GM12872 (cell line): ENCODE results near the gene A3GALT2.

ENCODE experiments used
- TF ChIP-seq, protein P1 (sequence below): IDR thresholded peaks from 3 replicates; pipeline ENCODE4 v1.5.1; 2011; ENCODE audit warnings: low read depth, mild to moderate bottlenecking, low read length, moderate library complexity; ENCODE audit not compliant: insufficient read depth

Gene A3GALT2

DNA sequence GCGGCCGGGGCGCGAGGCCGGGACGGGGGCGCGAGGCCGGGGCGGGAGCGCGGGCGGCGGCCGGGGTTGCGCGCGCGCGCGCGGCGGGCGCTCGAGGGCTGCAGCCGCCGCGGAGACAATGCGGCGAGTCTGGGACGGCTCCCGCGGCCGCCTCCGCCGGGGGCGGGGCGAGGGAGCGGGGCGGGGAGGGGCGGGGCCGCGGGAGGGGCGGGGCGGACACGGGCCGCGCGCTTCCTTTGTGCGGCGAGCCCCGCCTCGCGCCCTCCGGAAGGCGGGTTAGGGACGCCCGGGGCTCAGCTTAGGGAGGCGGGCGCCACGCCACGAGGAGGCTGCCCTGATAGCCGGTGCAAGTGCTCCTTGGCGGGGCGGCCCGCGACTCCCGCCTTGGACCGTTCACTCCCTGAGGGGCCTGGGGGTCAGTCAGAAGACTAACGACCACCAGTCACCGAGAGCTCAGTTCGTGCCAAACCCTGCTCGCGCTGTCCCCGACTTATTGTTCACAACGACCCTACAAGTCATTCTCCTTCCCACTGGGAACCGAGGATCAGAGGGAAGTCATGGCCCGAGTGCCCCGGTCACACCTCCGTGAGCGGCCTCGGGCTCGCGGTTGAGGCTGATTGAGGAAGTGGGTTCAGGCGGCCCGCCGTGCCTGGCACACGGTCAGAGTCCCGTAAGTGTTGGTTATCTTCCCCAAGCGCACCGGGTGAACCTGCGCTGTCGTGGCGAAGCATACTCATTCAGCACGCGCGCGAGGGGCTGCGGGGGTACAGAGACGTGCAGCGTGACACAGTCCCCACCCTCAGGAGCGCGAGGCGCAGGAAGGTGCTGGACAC lies 29.1 kb upstream of the A3GALT2 start:
- TF ChIP-seq, protein P1, sequence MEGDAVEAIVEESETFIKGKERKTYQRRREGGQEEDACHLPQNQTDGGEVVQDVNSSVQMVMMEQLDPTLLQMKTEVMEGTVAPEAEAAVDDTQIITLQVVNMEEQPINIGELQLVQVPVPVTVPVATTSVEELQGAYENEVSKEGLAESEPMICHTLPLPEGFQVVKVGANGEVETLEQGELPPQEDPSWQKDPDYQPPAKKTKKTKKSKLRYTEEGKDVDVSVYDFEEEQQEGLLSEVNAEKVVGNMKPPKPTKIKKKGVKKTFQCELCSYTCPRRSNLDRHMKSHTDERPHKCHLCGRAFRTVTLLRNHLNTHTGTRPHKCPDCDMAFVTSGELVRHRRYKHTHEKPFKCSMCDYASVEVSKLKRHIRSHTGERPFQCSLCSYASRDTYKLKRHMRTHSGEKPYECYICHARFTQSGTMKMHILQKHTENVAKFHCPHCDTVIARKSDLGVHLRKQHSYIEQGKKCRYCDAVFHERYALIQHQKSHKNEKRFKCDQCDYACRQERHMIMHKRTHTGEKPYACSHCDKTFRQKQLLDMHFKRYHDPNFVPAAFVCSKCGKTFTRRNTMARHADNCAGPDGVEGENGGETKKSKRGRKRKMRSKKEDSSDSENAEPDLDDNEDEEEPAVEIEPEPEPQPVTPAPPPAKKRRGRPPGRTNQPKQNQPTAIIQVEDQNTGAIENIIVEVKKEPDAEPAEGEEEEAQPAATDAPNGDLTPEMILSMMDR, result no peak

DNA sequence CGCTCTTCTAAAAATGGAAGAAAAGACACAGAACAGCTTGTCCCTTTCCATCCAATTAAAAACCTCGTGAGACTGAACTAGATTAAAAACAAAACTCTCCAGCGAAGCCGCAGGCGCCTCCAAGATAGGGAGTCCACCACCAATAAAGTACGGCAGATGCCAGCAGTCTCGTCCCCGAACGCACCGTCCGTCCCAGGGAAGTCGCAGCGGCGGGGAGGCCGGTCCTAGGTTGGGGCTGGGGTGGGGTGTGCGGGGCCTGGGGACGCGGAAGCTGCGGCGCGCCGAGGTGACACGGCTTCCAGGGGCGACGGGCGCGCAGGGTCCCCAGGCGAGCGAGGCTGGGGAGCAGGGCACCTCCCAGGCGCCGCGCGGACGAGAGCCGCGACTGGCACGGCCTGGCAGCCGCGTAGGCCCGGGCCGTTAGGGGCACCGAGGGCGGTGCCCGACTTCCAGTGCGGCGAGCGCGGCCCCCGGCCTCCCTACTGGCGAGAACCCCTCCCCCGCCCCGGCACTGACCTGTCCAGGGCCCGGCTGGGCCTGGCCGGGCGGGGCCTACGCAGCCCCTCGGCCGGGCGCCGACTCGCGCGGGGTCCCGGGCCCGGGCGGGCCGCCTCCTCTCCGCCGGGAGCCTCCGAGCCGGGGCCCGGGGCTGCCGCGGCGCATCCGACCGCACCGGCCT lies 28.3 kb upstream of the A3GALT2 start:
- TF ChIP-seq, protein P1, result no peak

DNA sequence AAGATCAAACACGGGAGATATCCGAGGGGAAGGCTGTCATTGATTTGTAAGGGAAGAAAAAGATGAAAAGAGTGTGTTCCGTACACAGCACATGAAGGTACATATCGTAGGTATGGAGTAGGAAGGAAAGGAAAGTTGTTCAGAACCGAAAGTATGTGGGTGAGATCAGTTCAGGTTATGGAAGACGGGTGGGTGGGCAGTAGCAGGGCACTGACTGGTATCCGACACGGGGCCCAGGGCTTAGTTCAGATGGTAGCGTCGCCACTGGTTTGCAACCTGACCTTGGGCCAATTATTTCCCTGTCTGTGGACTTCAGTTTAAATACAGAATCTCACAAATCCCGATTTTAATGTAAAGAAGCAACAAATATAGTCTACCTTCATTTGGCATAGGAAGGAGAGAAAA lies 27.8 kb upstream of the A3GALT2 start:
- TF ChIP-seq, protein P1, result no peak

DNA sequence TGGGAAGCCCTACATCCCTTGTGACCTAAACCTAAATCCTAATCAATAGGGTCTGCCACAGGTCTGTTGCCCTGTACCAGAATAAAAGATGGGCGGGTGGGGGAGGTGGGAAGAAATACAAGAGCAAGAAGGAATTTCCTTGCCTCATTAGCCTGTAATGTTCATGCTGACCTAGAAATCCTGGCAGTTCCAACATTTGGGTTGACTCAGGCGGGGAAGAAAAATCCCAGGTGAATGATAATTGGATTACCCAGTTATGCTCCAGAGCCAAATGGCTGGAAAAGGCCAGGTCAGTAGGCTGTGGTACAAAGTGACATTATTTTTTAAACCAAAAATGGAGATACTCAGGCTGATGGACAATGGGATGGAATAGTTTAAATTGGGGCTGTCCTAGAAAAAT lies 27.3 kb upstream of the A3GALT2 start:
- TF ChIP-seq, protein P1, result no peak

DNA sequence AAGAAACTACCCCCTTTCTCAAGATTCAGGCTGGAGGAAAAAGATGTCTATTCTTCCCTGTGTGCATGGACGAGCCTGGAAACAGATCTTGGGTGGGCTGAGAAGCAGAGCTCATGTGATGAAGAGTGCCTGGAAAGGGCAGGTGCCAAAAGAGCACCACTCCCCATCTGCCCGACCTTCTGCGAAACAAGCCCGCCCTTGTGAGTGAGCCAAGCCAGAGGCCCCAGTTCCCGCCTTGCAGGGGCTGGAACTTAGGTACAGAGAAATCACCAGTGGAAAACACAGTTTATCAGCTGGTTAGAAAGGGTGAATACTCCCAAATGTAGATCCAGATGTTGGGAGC lies 26.7 kb upstream of the A3GALT2 start:
- TF ChIP-seq, protein P1, result no peak

DNA sequence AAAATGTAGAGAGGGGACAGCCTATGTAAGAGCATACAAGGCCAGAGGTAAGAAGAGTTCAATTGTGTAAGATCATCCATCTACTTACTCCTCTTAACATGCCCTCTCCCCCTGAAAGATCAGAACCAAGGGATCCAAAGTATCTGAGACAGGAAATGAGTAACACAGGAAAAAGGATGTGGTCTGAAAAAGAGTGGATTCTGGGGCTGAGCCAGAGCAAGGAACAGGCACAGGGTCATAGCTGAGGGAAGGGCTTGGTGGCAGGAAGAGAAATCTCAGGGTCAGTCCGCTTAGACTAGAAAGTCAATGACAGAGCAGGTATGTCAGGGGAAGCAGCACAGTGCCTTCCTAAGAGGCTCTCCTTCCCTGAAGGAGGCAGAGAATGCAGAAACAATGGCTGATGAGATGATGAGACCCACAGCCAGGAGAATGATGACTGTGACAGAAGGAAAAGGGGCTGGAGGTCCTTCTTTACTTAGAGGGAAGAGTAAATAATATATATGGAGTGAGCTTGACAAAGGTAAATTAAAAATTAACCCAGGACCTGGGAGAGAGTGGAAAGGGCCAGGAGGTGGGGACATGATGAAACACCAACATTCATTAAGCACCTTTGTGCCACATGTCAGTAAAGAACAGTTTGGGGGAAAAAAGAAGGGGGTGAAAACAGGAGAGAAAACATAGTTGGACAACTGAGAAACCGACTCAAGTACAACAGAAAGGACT lies 26.2 kb upstream of the A3GALT2 start:
- TF ChIP-seq, protein P1, result no peak

DNA sequence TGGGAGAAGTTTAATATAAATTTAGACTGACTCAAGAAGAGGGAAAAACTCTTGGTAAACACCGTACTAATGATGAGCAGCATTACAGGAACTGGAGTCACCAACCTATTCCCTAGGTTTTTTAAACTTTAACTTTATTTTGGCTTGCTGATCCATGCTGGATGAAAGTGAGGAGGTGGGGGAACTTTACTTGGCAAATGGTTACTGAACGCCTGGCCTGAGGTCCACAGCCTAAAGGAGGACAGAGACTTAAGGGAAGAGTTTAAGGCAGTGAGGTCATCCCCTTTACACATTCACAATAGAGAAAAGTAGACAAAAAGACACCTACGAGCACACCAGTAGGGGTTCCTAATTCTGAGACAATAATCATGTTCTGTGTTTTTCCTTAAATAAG lies 25.6 kb upstream of the A3GALT2 start:
- TF ChIP-seq, protein P1, result no peak
